ENCODE data around the gene LILRA5.
"Not testable (repeated sequence)": the region's sequence is repeated elsewhere in the genome, so short reads cannot be mapped to it uniquely, and the experiment has no call there.

Gene LILRA5

GRCh38 chr19:54271587-54271986 lies 41.4 kb downstream of the LILRA5 start:
- not testable (repeated sequence) for DNase-seq

GRCh38 chr19:54271106-54271505 lies 41.9 kb downstream of the LILRA5 start:
- no peak for DNase-seq

- no peak for DNase-seq
These were observed 44.0 kb downstream of the LILRA5 start for GRCh38 chr19:54268936-54269335.

GRCh38 chr19:54266133-54266532 lies 46.8 kb downstream of the LILRA5 start:
- DNase-seq, result no peak

- no peak for DNase-seq
These were observed 50.5 kb downstream of the LILRA5 start for GRCh38 chr19:54262470-54262869.

- no peak for DNase-seq
These were observed 50.9 kb downstream of the LILRA5 start for GRCh38 chr19:54262066-54262465.

- DNase-seq, result no peak
These were observed 55.9 kb downstream of the LILRA5 start, which contains the start of gene LILRB5 for GRCh38 chr19:54257116-54257480. LILRB5 (minus strand) TSS chr19:54257273; CDS start chr19:54257193, 80 bp downstream.

Measured in NCI-H1417 treated with DMSO at 0.1 percent for 48 hours (cell line).